PC-9 (cell line): ENCODE results near the gene WNK2. TPM values are rescaled to one million over a fixed set of nuclear protein-coding genes. Genes with fewer than 3 reads are reported as not detected.

Experiments
- BruUV-seq: library from RNA; stranded (reverse); fragments of 400-500 nt; replicated peaks from 2 replicates; lab custom pipeline; 2021; lab: Mats Ljungman, UMichigan
- CTCF ChIA-PET: fragments of 300-600 bp; sonication (Branson Sonifier 250); formaldehyde crosslinking; loops from one replicate; lab custom pipeline; 2022; ENCODE audit warnings: antibody characterized with exemption; lab: Charles Lee
- POLR2A ChIA-PET: fragments of 300-600 bp; sonication (Branson Sonifier 250); formaldehyde crosslinking; loops from one replicate; lab custom pipeline; 2022; ENCODE audit warnings: antibody characterized with exemption; ENCODE audit not compliant: unreplicated experiment; lab: Charles Lee
- DNase-seq, 2 experiments: peaks; one replicate each; pipeline versions ENCODE4 v3.0.0 to v3.0.0-alpha.2; 2015 to 2022; ENCODE audit warnings: mixed read lengths in 1 of 2
- H2AFZ ChIP-seq: fragments of 200-600 bp; sonication (generic); 2 replicates; pipeline ENCODE4 v1.8.1; 2017; ENCODE audit warnings: antibody characterized with exemption
- H3F3A ChIP-seq: fragments of 200-600 bp; sonication (generic); 2 replicates; pipeline ENCODE4 v1.8.1; 2017; ENCODE audit warnings: antibody characterized with exemption, mild to moderate bottlenecking, low read depth; ENCODE audit not compliant: insufficient read depth
- H3K27ac ChIP-seq: fragments of 200-600 bp; sonication (generic); 2 replicates; pipeline ENCODE4 v1.6.1; 2016; ENCODE audit warnings: mixed run types
- H3K27me3 ChIP-seq: fragments of 200-600 bp; sonication (generic); 2 replicates; pipeline ENCODE4 v1.6.1; 2016; ENCODE audit warnings: low read depth, mixed run types; ENCODE audit not compliant: insufficient read depth
- H3K36me3 ChIP-seq: fragments of 200-600 bp; sonication (generic); 2 replicates; pipeline ENCODE4 v1.6.1; 2016; ENCODE audit warnings: low read depth, mixed run types
- H3K4me1 ChIP-seq: fragments of 200-600 bp; sonication (generic); replicated peaks from 2 replicates; pipeline ENCODE4 v1.6.1; 2016; ENCODE audit warnings: mixed run types; ENCODE audit not compliant: insufficient read depth
- H3K4me2 ChIP-seq: fragments of 200-600 bp; sonication (generic); 2 replicates; pipeline ENCODE4 v1.6.1; 2017; ENCODE audit warnings: mixed run types
- H3K4me3 ChIP-seq: fragments of 200-600 bp; sonication (generic); 2 replicates; pipeline ENCODE4 v1.6.1; 2016; ENCODE audit warnings: mixed run types
- H3K79me2 ChIP-seq: fragments of 200-600 bp; sonication (generic); 2 replicates; pipeline ENCODE4 v1.6.1; 2017; ENCODE audit warnings: low read depth, mixed run types
- H3K9me2 ChIP-seq: fragments of 200-600 bp; sonication (generic); 2 replicates; pipeline ENCODE4 v1.8.1; 2017; ENCODE audit warnings: mild to moderate bottlenecking; ENCODE audit not compliant: insufficient read depth
- H3K9me3 ChIP-seq: fragments of 200-600 bp; sonication (generic); 2 replicates; pipeline ENCODE4 v1.8.1; 2016; ENCODE audit warnings: low read depth; ENCODE audit not compliant: insufficient read depth
- H4K20me1 ChIP-seq: fragments of 200-600 bp; sonication (generic); 2 replicates; pipeline ENCODE4 v1.8.1; 2017; ENCODE audit not compliant: insufficient read depth
- CTCF ChIP-seq: fragments of 200-600 bp; sonication (generic); conservative IDR thresholded peaks from 2 replicates; pipeline ENCODE4 v1.6.1; 2017; ENCODE audit warnings: mixed run types, antibody characterized with exemption, mild to moderate bottlenecking, moderate library complexity
- EZH2 ChIP-seq: fragments of 200-600 bp; sonication (generic); IDR thresholded peaks from 2 replicates; pipeline ENCODE4 v1.8.0; 2017; ENCODE audit warnings: antibody characterized with exemption, low read depth
- intact Hi-C: fragments of 100-400 bp; cut with micrococcal nuclease; formaldehyde crosslinking; loops from one replicate; pipeline ENCODE4 v1.10.0; 2022; ENCODE audit not compliant: unreplicated experiment
- total RNA-seq: library from RNA; stranded (reverse); gene quantifications from 2 replicates; pipeline ENCODE4 v1.2.3, GENCODE V29; 2021

Gene WNK2
- total RNA-seq, 1 experiment from 2014 or later = 44.6 TPM

GRCh38 chr9:93198117-93198837, 14.3 kb downstream of the WNK2 start:
- CTCF ChIA-PET = no interaction called here
- H3K4me3 ChIP-seq = no peak overlapping the region
- H3K79me2 ChIP-seq = peaks cover 3% of the 10 kb centered on the region; the same call in 1 of the 2 replicates
- no peaks in the 10 kb centered on the region for H3K9me2 ChIP-seq
- no peak for TF ChIP-seq EZH2
- TF ChIP-seq CTCF = no peak
- no peaks in the 10 kb centered on the region for H3K36me3 ChIP-seq
- H3K4me1 ChIP-seq = peaks cover 23% of the 10 kb centered on the region
- H3K4me2 ChIP-seq = no peak overlapping the region
- POLR2A ChIA-PET = interaction anchor here (0.6 kb wide), 1 partner anchor 104 kb away, joined by 10 read pairs; no protein-coding TSS in a partner anchor
- intact Hi-C loops = no loop called here
- no peak overlapping the region for H3K27ac ChIP-seq
- H3K9me3 ChIP-seq = no peaks in the 10 kb centered on the region
- peak in 1 of 2 experiments; percentile 38 for DNase-seq
- no peaks in the 10 kb centered on the region for H3K27me3 ChIP-seq
- no peaks in the 10 kb centered on the region for H3F3A ChIP-seq
- no TSS peak for BruUV-seq
- no peak overlapping the region for H2AFZ ChIP-seq
- H4K20me1 ChIP-seq = no peaks in the 10 kb centered on the region; the same call in 1 of the 2 replicates

- no peaks in the 10 kb centered on the region; the same call in 1 of the 2 replicates for H4K20me1 ChIP-seq
- H3K36me3 ChIP-seq = no peaks in the 10 kb centered on the region
- no peaks in the 10 kb centered on the region for H3K9me3 ChIP-seq
- no peaks in the 10 kb centered on the region for H3K27me3 ChIP-seq
- peaks cover 23% of the 10 kb centered on the region for H3K4me1 ChIP-seq
- TF ChIP-seq CTCF (no peak), EZH2 (no peak)
- ChIA-PET CTCF (no interaction called here), POLR2A (no interaction called here)
- H3K4me2 ChIP-seq = no peak overlapping the region
- no peaks in the 10 kb centered on the region for H3K9me2 ChIP-seq
- no peaks in the 10 kb centered on the region for H3F3A ChIP-seq
- no peak overlapping the region for H3K4me3 ChIP-seq
- no peak overlapping the region for H3K27ac ChIP-seq
- peaks cover 4% of the 10 kb centered on the region; the same call in 1 of the 2 replicates for H3K79me2 ChIP-seq
- BruUV-seq = no TSS peak
- intact Hi-C loops = no loop called here
- no peak overlapping the region for H2AFZ ChIP-seq
- DNase-seq = no peak
Measured at GRCh38 chr9:93198838-93199625, 15.1 kb downstream of the WNK2 start.

- Histone ChIP-seq H3K79me2 (peaks cover 4% of the 10 kb centered on the region; the same call in 1 of the 2 replicates), H3K4me3 (no peak overlapping the region), H3F3A (no peaks in the 10 kb centered on the region), H4K20me1 (no peaks in the 10 kb centered on the region; the same call in 1 of the 2 replicates), H3K9me2 (no peaks in the 10 kb centered on the region), H3K27ac (no peak overlapping the region), H3K4me2 (no peak overlapping the region), H3K4me1 (peaks cover 23% of the 10 kb centered on the region), H3K36me3 (no peaks in the 10 kb centered on the region), H2AFZ (no peak overlapping the region), H3K27me3 (no peaks in the 10 kb centered on the region), H3K9me3 (no peaks in the 10 kb centered on the region)
- no peak for DNase-seq
- ChIA-PET CTCF (no interaction called here), POLR2A (no interaction called here)
- no TSS peak for BruUV-seq
- TF ChIP-seq CTCF = no peak
- TF ChIP-seq EZH2 = no peak
- intact Hi-C loops = no loop called here
Measured at GRCh38 chr9:93200449-93200742, 16.5 kb downstream of the WNK2 start.
